ENCODE data around the gene THAP8.

DNA sequence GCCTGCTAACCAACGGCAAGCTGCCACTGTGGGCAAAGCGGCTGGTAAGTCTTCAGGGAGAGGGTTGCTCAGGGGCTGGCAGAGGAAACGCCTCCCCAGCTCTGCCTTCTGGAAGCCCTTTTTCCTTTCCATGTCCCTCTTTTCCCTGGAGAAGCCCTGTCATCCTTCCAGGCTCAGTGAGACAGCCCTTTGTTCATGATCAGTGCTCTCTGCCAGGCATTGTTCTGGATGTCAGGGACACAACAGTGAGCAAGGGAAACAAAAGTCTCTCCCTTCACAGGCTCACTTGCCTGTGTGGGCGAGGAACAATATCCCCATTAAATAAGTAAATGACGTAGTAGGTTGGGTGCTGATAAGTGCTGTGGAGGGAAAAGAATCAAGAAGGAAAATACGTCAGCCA lies 43.0 kb upstream of the THAP8 start:
- TF ChIP-seq, protein P1, sequence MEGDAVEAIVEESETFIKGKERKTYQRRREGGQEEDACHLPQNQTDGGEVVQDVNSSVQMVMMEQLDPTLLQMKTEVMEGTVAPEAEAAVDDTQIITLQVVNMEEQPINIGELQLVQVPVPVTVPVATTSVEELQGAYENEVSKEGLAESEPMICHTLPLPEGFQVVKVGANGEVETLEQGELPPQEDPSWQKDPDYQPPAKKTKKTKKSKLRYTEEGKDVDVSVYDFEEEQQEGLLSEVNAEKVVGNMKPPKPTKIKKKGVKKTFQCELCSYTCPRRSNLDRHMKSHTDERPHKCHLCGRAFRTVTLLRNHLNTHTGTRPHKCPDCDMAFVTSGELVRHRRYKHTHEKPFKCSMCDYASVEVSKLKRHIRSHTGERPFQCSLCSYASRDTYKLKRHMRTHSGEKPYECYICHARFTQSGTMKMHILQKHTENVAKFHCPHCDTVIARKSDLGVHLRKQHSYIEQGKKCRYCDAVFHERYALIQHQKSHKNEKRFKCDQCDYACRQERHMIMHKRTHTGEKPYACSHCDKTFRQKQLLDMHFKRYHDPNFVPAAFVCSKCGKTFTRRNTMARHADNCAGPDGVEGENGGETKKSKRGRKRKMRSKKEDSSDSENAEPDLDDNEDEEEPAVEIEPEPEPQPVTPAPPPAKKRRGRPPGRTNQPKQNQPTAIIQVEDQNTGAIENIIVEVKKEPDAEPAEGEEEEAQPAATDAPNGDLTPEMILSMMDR (IDR thresholded peaks at IDR 0.05) = no peak
- TF ChIP-seq POLR2A (IDR thresholded peaks at IDR 0.05) = no peak

Data from uterus (tissue), 2 donors.